GM21786 (cell line): ENCODE results near the gene BTBD7.

Experiments
- ATAC-seq: cut with Tn5 transposase; IDR thresholded peaks from one replicate; pipeline ENCODE4 v1.9.1; 2021; ENCODE audit not compliant: unreplicated experiment

Gene BTBD7

GRCh38 chr14:93329965-93330608, 2.7 kb downstream of the BTBD7 start:
- no peak for ATAC-seq

GRCh38 chr14:93328546-93328945, 4.3 kb downstream of the BTBD7 start:
- no peak for ATAC-seq

DNA sequence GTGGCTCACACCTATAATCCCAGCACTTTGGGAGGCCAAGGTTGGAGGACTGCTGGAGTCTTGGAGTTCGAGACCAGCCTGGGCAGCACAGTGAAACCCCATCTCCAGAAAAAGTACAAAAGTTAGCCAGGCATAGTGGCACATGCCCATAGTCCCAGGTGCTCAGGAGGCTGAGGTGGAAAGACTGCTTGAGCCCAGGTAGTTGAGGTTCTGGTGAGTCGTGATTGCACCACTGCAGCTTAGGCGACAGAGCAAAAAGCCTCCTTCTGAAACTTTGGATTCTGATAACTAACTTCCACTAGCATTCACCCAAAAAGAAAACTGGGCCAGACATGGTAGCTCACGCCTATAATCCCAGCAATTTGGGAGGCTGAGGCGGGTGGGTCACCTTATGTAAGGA, 6.6 kb downstream of the BTBD7 start:
- no peak for ATAC-seq

DNA sequence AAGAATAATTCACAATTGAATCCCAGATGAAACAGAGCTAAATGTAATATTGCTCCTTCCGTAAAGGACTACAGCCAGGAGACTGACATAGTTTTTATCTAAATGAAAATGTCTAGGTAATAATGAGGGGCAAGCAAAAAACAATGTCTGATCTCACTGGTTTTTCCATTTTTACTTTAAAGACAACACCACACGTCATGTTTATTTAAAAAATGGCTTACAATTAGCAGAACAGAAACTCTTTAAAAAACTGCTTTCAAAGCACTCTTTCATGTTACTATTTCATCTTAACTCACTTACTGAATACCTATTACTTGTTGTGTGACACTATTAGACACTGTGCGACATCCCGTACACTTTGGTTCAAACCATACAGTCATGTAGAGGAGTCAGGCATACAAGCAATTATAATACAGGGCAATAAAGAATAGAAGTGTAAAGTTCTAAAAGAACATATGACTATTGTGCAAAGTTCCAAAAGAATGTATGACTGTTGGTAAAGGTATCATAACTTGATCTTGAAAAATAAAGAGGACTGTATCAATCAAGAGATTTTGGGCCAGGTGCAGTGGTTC, 9.1 kb downstream of the BTBD7 start:
- ATAC-seq = no peak

- no peak for ATAC-seq
Measured at GRCh38 chr14:93322929-93323599, 9.8 kb downstream of the BTBD7 start.

DNA sequence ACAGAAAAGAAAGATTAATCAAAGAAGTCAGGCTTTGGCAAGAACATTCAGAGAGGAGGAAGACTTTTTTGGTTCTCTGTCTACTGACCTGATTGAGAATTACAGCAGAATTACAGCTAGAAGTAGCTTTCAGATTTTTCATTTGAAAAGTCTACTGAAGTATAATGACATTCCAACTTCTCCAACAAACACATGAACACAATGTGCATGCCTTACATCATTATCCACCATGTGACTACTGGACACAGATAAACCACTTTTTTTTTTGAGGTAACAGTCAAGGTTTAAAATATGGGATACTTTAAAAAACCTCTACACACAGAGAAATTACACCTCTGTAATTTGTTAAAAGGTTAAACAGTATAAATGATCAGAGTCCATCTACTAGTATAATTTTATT, 12.3 kb downstream of the BTBD7 start:
- ATAC-seq = no peak

GRCh38 chr14:93319958-93320357, 12.9 kb downstream of the BTBD7 start:
- ATAC-seq = peak; percentile 62

DNA sequence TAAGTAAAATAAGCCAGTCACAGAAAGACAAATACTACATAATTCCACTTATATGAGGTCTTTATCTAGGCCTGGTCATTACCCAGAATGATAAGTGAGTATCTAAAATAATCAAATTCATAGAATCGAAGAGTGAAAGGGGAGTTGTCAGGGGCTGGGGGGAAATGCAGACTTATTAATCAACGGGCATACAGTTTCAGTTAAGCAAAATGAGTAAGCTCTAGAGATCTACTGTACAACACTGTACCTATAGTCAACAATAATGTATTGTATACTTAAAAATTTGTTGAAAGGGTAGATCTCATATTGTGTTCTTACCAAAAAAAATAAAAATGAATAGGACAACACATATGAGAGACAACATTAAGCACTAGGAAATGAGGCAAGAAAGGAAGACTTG, 13.3 kb downstream of the BTBD7 start:
- ATAC-seq = peak; percentile 8

- ATAC-seq = no peak
Measured at GRCh38 chr14:93318927-93319326, 13.9 kb downstream of the BTBD7 start.

DNA sequence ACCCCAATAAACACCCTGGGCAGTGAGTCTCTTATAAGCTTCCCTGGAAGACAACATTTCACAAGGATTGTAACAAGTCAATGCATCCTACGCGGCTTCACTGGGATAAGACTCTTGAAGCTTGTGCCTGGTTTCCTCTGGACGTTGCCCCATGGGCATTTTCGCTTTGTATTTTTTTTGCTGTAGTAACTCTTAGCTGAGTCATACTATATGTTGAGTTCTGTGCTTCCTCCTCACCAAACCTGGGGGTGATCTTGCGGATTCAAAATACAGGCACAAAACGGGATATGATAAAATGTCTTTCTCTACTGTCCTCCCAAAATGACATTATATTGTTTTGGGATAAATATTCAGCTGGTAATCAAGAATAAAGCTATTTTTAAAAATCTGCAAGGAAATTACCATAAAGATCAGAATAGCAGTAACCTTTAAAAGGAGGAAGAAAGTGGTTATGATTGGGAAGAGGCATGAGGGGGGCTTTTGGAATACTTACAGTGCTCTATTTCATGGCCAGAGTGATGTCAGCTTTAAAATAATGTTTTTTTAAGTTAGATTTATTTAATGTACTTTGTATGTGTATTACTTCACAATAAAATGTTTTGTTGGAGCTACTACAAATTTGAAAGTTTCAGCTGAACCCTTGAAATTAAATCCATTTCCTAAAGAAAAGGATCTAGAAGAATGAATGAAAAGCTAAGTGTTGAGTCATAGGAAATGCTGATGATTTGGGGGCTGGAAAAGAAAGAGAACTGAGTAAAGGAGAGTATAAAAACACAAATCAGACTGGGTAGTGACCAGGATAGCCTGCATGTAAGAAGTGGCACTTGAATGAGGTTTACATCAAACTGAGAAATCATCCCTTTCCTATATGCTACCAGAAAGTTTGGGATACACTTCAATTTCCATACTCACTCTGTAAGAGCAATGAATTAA, 14.7 kb downstream of the BTBD7 start:
- no peak for ATAC-seq

- no peak for ATAC-seq
Measured at GRCh38 chr14:93317210-93317874, 15.5 kb downstream of the BTBD7 start.

DNA sequence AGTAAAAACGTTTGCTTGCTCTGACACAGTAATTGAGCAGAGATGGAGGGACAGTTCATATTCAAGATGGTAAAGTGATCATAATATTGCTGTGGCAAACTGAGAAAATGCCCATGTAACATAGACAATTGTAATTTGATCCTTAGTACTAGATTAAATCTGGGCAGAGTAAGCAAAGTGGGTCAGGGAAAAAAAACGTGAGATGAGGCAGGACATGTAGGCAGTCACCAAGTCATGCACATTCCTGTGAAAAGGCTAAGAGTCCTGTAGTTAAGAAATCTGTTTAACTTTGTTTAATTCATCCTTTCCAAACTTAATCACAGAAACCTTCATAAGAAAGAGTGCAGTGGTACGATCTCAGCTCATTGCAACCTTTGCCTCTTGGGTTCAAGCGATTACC, 16.1 kb downstream of the BTBD7 start:
- ATAC-seq = no peak

- ATAC-seq = no peak
Measured at GRCh38 chr14:93315575-93315974, 17.3 kb downstream of the BTBD7 start.

DNA sequence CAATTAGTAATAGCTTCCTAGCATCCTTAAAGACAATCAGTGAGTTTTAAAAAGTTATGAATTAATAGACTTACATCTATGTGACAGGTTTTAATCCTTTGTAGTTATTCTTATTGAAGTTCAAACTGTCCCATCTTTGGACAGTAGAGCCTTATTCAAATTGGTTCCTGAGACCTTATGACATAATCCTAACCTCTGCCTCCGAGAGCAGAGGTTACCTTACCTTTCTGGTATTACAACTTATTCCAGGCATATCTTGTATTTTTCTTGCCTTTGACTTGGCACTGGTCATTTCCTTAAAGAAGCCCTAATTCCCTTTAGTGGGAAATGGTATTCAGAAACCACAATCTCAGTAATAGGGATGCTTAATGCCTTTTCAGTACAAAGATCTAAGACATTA, 21.8 kb downstream of the BTBD7 start:
- no peak for ATAC-seq

GRCh38 chr14:93309427-93309966, 23.3 kb downstream of the BTBD7 start:
- no peak for ATAC-seq

DNA sequence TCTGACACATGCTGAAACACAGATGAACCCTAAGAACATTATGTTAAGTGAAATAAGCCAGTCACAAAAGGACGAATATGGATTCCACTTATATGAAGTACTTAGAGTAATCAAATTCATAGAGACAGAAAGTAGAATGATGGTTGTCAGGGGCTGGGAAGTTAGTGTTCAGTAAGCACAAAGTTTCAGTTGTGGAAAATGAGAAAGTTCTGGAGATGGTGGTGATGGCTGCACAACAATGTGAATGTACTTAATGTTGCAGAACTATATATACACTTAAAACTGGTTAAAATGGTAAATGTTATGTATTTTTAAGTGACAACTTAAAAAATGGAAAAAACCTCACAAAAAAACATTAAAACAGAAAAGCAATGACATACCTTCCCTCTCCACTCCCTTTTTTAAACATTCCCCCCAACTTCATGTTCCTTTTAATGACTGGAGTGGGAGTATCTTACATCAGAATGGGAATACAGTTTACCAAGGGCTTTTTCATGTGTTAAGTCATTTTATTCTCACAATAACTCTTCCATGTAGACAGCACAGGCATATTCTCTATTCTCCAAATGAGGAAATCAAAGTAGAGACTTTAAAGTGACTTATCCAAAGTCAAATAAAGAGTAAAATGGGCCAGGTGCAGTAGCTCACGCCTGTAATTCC, 24.0 kb downstream of the BTBD7 start:
- ATAC-seq = no peak

DNA sequence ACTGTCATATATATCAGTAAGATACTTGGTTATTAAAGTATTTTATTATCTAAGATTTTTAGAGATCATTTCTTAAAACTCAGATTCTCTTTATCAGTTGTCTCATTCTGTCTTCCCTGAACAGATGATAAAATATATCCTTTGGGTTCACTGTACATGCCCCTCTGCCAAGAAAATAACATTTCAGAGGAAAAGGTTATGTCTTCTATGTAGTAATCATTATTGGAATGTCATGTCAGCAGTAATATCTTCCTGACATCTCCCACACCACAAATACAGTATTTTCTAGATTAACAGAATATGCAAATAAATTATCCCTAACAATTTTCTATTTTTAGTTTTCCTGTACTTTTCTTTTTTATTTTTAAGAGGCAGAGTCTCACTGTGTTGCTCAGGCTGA, 26.0 kb downstream of the BTBD7 start:
- no peak for ATAC-seq

DNA sequence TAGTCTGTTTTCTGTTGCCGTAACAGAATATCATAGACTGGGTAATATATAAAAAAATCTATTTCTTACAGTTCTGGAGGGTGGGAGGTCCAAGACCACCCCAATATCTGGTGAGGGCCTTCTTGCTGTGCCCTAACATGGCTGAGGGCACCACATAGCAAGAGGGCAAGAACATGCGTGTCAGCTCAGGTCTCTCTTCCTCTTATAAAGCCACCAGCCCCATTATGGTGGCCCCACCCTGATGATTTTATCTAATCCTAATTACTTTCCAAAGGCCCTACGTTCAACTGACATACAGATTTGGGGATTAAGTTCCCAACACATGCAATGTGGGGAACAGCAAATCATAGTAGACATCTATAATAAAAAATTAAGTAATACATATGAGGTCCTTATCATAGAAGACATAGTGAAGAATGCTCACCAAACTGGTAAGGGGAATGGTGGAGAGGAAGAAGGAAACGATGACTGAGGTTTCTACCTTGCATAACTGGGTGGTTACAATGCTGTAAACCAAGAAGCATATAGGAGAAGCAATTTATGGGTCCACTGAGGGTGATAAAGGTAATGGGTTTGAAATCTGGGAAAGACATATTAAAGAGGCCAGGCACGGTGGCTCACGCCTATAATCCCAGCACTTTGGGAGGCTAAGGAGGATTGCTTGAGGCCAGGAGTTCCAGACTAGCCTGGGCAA, 27.0 kb downstream of the BTBD7 start:
- no peak for ATAC-seq

DNA sequence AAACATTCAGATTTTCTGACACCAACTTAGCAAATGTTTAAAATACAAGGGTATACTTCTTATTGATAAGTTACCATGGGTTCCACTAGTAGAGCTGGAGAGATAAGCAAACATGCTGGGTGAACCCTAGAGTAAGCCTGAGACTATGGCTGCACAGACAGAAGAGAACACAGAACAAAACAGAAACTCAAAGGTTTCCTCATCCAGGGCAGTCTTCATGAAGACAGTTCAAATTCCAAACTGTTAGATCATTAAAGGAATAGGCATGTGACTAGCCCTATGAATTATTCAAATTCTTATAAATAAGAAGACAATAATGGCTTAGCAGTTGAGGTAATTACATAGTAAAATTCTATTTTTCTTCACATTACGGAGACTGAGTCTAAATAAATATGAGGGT, 28.1 kb downstream of the BTBD7 start:
- ATAC-seq = no peak

GRCh38 chr14:93303659-93304058, 29.2 kb downstream of the BTBD7 start:
- ATAC-seq = no peak
